ENCODE data around the gene CFD.

CFD gene

GRCh38 chr19:881385-882071 is 22.1 kb downstream of the CFD start:
- Histone ChIP-seq H3K4me1 (peaks cover 12% of the 10 kb centered on the region), H3K4me3 (ENCODE audit: low read depth, low read length) (no peak overlapping the region), H3K36me3 (peaks cover 44% of the 10 kb centered on the region), H3K9me3 (no peaks in the 10 kb centered on the region), H3K27me3 (no peaks in the 10 kb centered on the region; the same call in 1 of the 2 replicates)
- no peak for DNase-seq
- TF ChIP-seq, protein P1, sequence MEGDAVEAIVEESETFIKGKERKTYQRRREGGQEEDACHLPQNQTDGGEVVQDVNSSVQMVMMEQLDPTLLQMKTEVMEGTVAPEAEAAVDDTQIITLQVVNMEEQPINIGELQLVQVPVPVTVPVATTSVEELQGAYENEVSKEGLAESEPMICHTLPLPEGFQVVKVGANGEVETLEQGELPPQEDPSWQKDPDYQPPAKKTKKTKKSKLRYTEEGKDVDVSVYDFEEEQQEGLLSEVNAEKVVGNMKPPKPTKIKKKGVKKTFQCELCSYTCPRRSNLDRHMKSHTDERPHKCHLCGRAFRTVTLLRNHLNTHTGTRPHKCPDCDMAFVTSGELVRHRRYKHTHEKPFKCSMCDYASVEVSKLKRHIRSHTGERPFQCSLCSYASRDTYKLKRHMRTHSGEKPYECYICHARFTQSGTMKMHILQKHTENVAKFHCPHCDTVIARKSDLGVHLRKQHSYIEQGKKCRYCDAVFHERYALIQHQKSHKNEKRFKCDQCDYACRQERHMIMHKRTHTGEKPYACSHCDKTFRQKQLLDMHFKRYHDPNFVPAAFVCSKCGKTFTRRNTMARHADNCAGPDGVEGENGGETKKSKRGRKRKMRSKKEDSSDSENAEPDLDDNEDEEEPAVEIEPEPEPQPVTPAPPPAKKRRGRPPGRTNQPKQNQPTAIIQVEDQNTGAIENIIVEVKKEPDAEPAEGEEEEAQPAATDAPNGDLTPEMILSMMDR (IDR thresholded peaks at IDR 0.05; ENCODE audit: low read depth, low read length): no peak

GRCh38 chr19:882871-883497 is 23.5 kb downstream of the CFD start:
- no peak for DNase-seq
- TF ChIP-seq, protein P1 (IDR thresholded peaks at IDR 0.05; ENCODE audit: low read depth, low read length): no peak

GRCh38 chr19:883661-884211 is 24.3 kb downstream of the CFD start:
- Histone ChIP-seq H3K27me3 (no peaks in the 10 kb centered on the region; the same call in 1 of the 2 replicates), H3K4me1 (peaks cover 16% of the 10 kb centered on the region), H3K36me3 (peaks cover 52% of the 10 kb centered on the region), H3K4me3 (ENCODE audit: low read depth, low read length) (no peak overlapping the region), H3K9me3 (no peaks in the 10 kb centered on the region)
- TF ChIP-seq, protein P1 (IDR thresholded peaks at IDR 0.05; ENCODE audit: low read depth, low read length): no peak
- no peak for DNase-seq

More at GRCh38 chr19:882871-883497, 23.5 kb downstream of the CFD start:
- peaks cover 16% of the 10 kb centered on the region for H3K4me1 ChIP-seq
- H3K9me3 ChIP-seq: no peaks in the 10 kb centered on the region
- H3K4me3 ChIP-seq (ENCODE audit: low read depth, low read length): no peak overlapping the region
- peaks cover 48% of the 10 kb centered on the region for H3K36me3 ChIP-seq
- H3K27me3 ChIP-seq: no peaks in the 10 kb centered on the region; the same call in 1 of the 2 replicates

- H3K9me3 ChIP-seq: no peaks in the 10 kb centered on the region
- H3K36me3 ChIP-seq: peaks cover 58% of the 10 kb centered on the region
- TF ChIP-seq, protein P1 (IDR thresholded peaks at IDR 0.05; ENCODE audit: low read depth, low read length): no peak
Observed at GRCh38 chr19:884420-885211, 25.2 kb downstream of the CFD start.

GRCh38 chr19:885536-886224 is 26.2 kb downstream of the CFD start:
- DNase-seq: no peak
- H3K27me3 ChIP-seq: no peaks in the 10 kb centered on the region; the same call in 1 of the 2 replicates
- no peaks in the 10 kb centered on the region for H3K9me3 ChIP-seq
- TF ChIP-seq, protein P1 (IDR thresholded peaks at IDR 0.05; ENCODE audit: low read depth, low read length): no peak
- peaks cover 16% of the 10 kb centered on the region for H3K4me1 ChIP-seq
- peaks cover 66% of the 10 kb centered on the region for H3K36me3 ChIP-seq
- no peak overlapping the region for H3K4me3 ChIP-seq (ENCODE audit: low read depth, low read length)

More at GRCh38 chr19:884420-885211, 25.2 kb downstream of the CFD start:
- no peak overlapping the region for H3K4me3 ChIP-seq (ENCODE audit: low read depth, low read length)
- peaks cover 16% of the 10 kb centered on the region for H3K4me1 ChIP-seq
- peak; percentile 49 for DNase-seq
- no peaks in the 10 kb centered on the region; the same call in 1 of the 2 replicates for H3K27me3 ChIP-seq

All from BE2C (cell line).